SK-N-SH (cell line): ENCODE results near the gene ATP5PD. TPM values are rescaled to one million over a fixed set of nuclear protein-coding genes. Genes with fewer than 3 reads are reported as not detected.

Experiments
- CTCF ChIA-PET: fragments of 300-600, 350-600 bp; formaldehyde crosslinking; extraction: SDS; loops from one replicate; lab custom pipeline; 2021; lab: Yijun Ruan, JAX
- POLR2A ChIA-PET: fragments of 350-600 bp; sonication (Branson Sonifier 250); formaldehyde crosslinking; extraction: SDS; loops from one replicate; lab custom pipeline; 2020; ENCODE audit warnings: antibody characterized with exemption, inconsistent platforms; lab: Yijun Ruan, JAX
- DNase-seq: peaks from one replicate; pipeline ENCODE4 v3.0.0; 2012
- H2AFZ ChIP-seq: fragments of 200-600 bp; sonication (generic); 2 replicates; pipeline ENCODE4 v1.8.1; 2016; ENCODE audit warnings: antibody characterized with exemption, mild to moderate bottlenecking, low read depth
- H3F3A ChIP-seq: fragments of 200-600 bp; sonication (generic); replicated peaks from 2 replicates; pipeline ENCODE3; 2016; ENCODE audit warnings: antibody characterized with exemption, mild to moderate bottlenecking; ENCODE audit not compliant: insufficient read depth
- H3K27ac ChIP-seq, 2 experiments: fragments of 200-500 bp in 1 of 2; fragments of 200-600 bp in 1 of 2; sonication (Bioruptor generic) in 1 of 2; sonication (generic), shearing (Covaris generic) in 1 of 2; 2 replicates each; pipeline versions ENCODE4 v1.5.1 to v1.6.1; 2014 to 2016; ENCODE audit warnings: low read depth in 2 of 2, inconsistent platforms in 1 of 2, low read length in 1 of 2, mild to moderate bottlenecking in 1 of 2, mixed read lengths in 1 of 2
- H3K27me3 ChIP-seq: fragments of 200-600 bp; sonication (generic), shearing (Covaris generic); 2 replicates; pipeline ENCODE4 v1.6.1; 2016; ENCODE audit warnings: mixed run types; ENCODE audit not compliant: insufficient read depth
- H3K36me3 ChIP-seq, 2 experiments: fragments of 200-500 bp in 1 of 2; fragments of 200-600 bp in 1 of 2; sonication (Bioruptor generic) in 1 of 2; sonication (generic) in 1 of 2; replicated peaks in 1 of 2; 2 replicates each; pipeline versions ENCODE3 to v1.5.1; 2014 to 2016; ENCODE audit warnings: low read length in 1 of 2, mild to moderate bottlenecking in 1 of 2; ENCODE audit not compliant: insufficient read depth in 2 of 2, control insufficient read depth in 1 of 2
- H3K4me1 ChIP-seq, 2 experiments: fragments of 200-500 bp in 1 of 2; fragments of 200-600 bp in 1 of 2; sonication (Bioruptor generic) in 1 of 2; sonication (generic), shearing (Covaris generic) in 1 of 2; 2 replicates each; pipeline versions ENCODE4 v1.5.1 to v1.6.1; 2014 to 2016; ENCODE audit warnings: low read depth in 1 of 2, low read length in 1 of 2, mixed run types in 1 of 2; ENCODE audit not compliant: insufficient read depth in 2 of 2, control insufficient read depth in 1 of 2
- H3K4me2 ChIP-seq: fragments of 200-600 bp; sonication (generic), shearing (Covaris generic); 2 replicates; pipeline ENCODE4 v1.6.1; 2017; ENCODE audit warnings: mixed run types
- H3K4me3 ChIP-seq, 2 experiments: fragments of 200-500 bp in 1 of 2; fragments of 200-600 bp in 1 of 2; sonication (Bioruptor generic) in 1 of 2; sonication (generic), shearing (Covaris generic) in 1 of 2; 2 replicates each; pipeline versions ENCODE4 v1.5.1 to v1.8.1; 2014 to 2016; ENCODE audit warnings: low read depth in 2 of 2, inconsistent platforms in 1 of 2, low read length in 1 of 2, mild to moderate bottlenecking in 1 of 2, mixed read lengths in 1 of 2, moderate library complexity in 1 of 2
- H3K79me2 ChIP-seq: fragments of 200-600 bp; sonication (generic); 2 replicates; pipeline ENCODE4 v1.8.1; 2017; ENCODE audit warnings: mild to moderate bottlenecking; ENCODE audit not compliant: insufficient read depth
- H3K9ac ChIP-seq: fragments of 200-600 bp; sonication (generic); 2 replicates; pipeline ENCODE4 v1.6.1; 2017; ENCODE audit warnings: mixed run types
- H3K9me2 ChIP-seq: fragments of 200-600 bp; sonication (generic); 2 replicates; pipeline ENCODE4 v1.6.1; 2017; ENCODE audit warnings: mixed run types
- H3K9me3 ChIP-seq: fragments of 200-600 bp; sonication (generic); 2 replicates; pipeline ENCODE4 v1.6.1; 2017; ENCODE audit warnings: mixed run types, mild to moderate bottlenecking, moderate library complexity
- H4K20me1 ChIP-seq: fragments of 200-600 bp; sonication (generic); 2 replicates; pipeline ENCODE4 v1.6.1; 2017; ENCODE audit warnings: mild to moderate bottlenecking, mixed run types; ENCODE audit not compliant: insufficient read depth
- EZH2phosphoT487 ChIP-seq: fragments of 200-600 bp; sonication (generic); IDR thresholded peaks from 2 replicates; pipeline ENCODE4 v1.6.1; 2017; ENCODE audit warnings: low read depth, mixed run types, mild to moderate bottlenecking, antibody characterized with exemption, moderate library complexity, borderline replicate concordance
- FOSL2 ChIP-seq: IDR thresholded peaks from 2 replicates; pipeline ENCODE4 v1.4.0; 2012; ENCODE audit warnings: low read depth, mild to moderate bottlenecking, moderate library complexity, borderline replicate concordance
- FOXJ3 ChIP-seq: sonication (generic); formaldehyde crosslinking; IDR thresholded peaks from 2 replicates; pipeline ENCODE4 v1.5.1; 2020; ENCODE audit warnings: mild to moderate bottlenecking, missing genetic modification reagents
- FOXM1 ChIP-seq: IDR thresholded peaks from 2 replicates; pipeline ENCODE4 v1.4.0; 2012; ENCODE audit warnings: low read depth, mild to moderate bottlenecking
- GATA2 ChIP-seq: sonication (generic); formaldehyde crosslinking; IDR thresholded peaks from 2 replicates; pipeline ENCODE4 v1.5.0; 2020; ENCODE audit warnings: mild to moderate bottlenecking, missing genetic modification reagents
- JUND ChIP-seq: IDR thresholded peaks from 2 replicates; pipeline ENCODE4 v1.4.0; 2012
- MXI1 ChIP-seq: IDR thresholded peaks from 2 replicates; pipeline ENCODE4 v1.6.1; 2012; ENCODE audit warnings: mild to moderate bottlenecking, low read depth, low read length, improper control_type of control experiment
- NFIC ChIP-seq: IDR thresholded peaks from 2 replicates; pipeline ENCODE4 v1.4.0; 2012; ENCODE audit warnings: borderline replicate concordance
- POLR2AphosphoS5 ChIP-seq: IDR thresholded peaks from 2 replicates; pipeline ENCODE4 v1.6.1; 2012; ENCODE audit warnings: low read depth, low read length
- RAD21 ChIP-seq: IDR thresholded peaks from 2 replicates; pipeline ENCODE4 v1.6.1; 2012; ENCODE audit warnings: mild to moderate bottlenecking, low read length
- RCOR1 ChIP-seq: fragments of 150-350 bp; IDR thresholded peaks from 2 replicates; pipeline ENCODE4 v1.6.1; 2017; ENCODE audit warnings: antibody characterized with exemption, low read length
- RXRA ChIP-seq: IDR thresholded peaks from 2 replicates; pipeline ENCODE4 v1.4.0; 2012; ENCODE audit warnings: low read depth, mild to moderate bottlenecking, borderline replicate concordance
- SIN3A ChIP-seq: IDR thresholded peaks from 2 replicates; pipeline ENCODE4 v1.6.1; 2012; ENCODE audit warnings: low read depth, mild to moderate bottlenecking, low read length, moderate library complexity, borderline replicate concordance
- SMC3 ChIP-seq: IDR thresholded peaks from 2 replicates; pipeline ENCODE4 v1.6.1; 2012; ENCODE audit warnings: low read depth, low read length, improper control_type of control experiment
- TCF12 ChIP-seq: IDR thresholded peaks from 2 replicates; pipeline ENCODE4 v1.4.0; 2012
- TEAD4 ChIP-seq: IDR thresholded peaks from 2 replicates; pipeline ENCODE4 v1.4.0; 2012; ENCODE audit warnings: mild to moderate bottlenecking, borderline replicate concordance; ENCODE audit not compliant: insufficient read depth
- USF1 ChIP-seq: IDR thresholded peaks from 2 replicates; pipeline ENCODE4 v1.4.0; 2012; ENCODE audit warnings: low read depth, borderline replicate concordance
- YY1 ChIP-seq: IDR thresholded peaks from 2 replicates; pipeline ENCODE4 v1.4.0; 2012; ENCODE audit warnings: low read depth, mild to moderate bottlenecking
- ZBTB33 ChIP-seq: IDR thresholded peaks from 2 replicates; pipeline ENCODE4 v1.4.0; 2012; ENCODE audit warnings: low read depth, borderline replicate concordance
- WGBS: methylation state at CpG from one replicate; pipeline ENCODE4 v1.1.6; 2017; ENCODE audit warnings: low lambda C conversion rate; 5-methylcytosine and 5-hydroxymethylcytosine counted together
- polyA plus RNA-seq, 3 experiments: library from polyadenylated mRNA; depleted of rRNA; stranded (reverse); fragments of >200 nt; gene quantifications; 2 replicates each; pipeline ENCODE4 v1.2.3, GENCODE V29; 2012

ATP5PD gene
- polyA plus RNA-seq, 1 of the 3 experiments (the other 2 are of a cell fraction), result 354 TPM

- Histone ChIP-seq H3K4me2 (no peak overlapping the region), H3K27ac (no peak overlapping the region; a peak in 1 of 4 replicates), H3K36me3 (peaks cover 2 to 7% of the 10 kb centered on the region in 2 experiments), H3K9me3 (no peaks in the 10 kb centered on the region), H3K79me2 (peaks cover 87% of the 10 kb centered on the region), H2AFZ (no peak overlapping the region), H3K4me1 (peaks cover 6 to 31% of the 10 kb centered on the region in 2 experiments; a peak in 2 of 4 replicates), H4K20me1 (no peaks in the 10 kb centered on the region; the same call in 1 of the 2 replicates), H3K4me3 (no peak overlapping the region), H3K9me2 (no peaks in the 10 kb centered on the region), H3K27me3 (no peaks in the 10 kb centered on the region), H3K9ac (no peak overlapping the region), H3F3A (peaks cover 7% of the 10 kb centered on the region)
- DNase-seq, result no peak
- ChIA-PET CTCF (interaction anchor here (1.0 to 10.9 kb wide), 6 partner anchors 9 to 42 kb away, joined by 3 to 136 read pairs (median 16); partner anchors contain the start of gene MRPL58), POLR2A (interaction anchor here (6.9 kb wide), 1 partner anchor 19 kb away, joined by 197 read pairs; the partner anchor contains the start of gene MRPL58)
- TF ChIP-seq JUND (no peak), RAD21 (no peak), FOXJ3 (no peak), YY1 (no peak), EZH2phosphoT487 (no peak), RCOR1 (no peak), NFIC (no peak), MXI1 (no peak), TEAD4 (no peak), SMC3 (no peak), RXRA (no peak), FOXM1 (no peak), USF1 (no peak), SIN3A (no peak), FOSL2 (no peak), GATA2 (CRISPR knock-in tag) (no peak), POLR2AphosphoS5 (no peak), TCF12 (no peak)
- 88% methylated on average over 2 of the region's 2 CpGs for WGBS
These were observed 54.5 kb downstream of the ATP5PD start for GRCh38 chr17:74992223-74992622.

- Histone ChIP-seq H3F3A (peaks cover 17% of the 10 kb centered on the region), H3K4me3 (no peak overlapping the region; a peak in 1 of 4 replicates), H3K4me1 (peaks cover 6 to 35% of the 10 kb centered on the region in 2 experiments; a peak in 2 of 4 replicates), H4K20me1 (no peaks in the 10 kb centered on the region; the same call in 1 of the 2 replicates), H3K9me2 (no peaks in the 10 kb centered on the region), H3K27ac (peak overlapping the region in 1 of 2 experiments; percentile 92; a peak in 2 of 4 replicates), H3K27me3 (no peaks in the 10 kb centered on the region), H3K36me3 (peaks cover 2% of the 10 kb centered on the region in 2 experiments), H3K79me2 (peaks cover 74% of the 10 kb centered on the region), H3K9me3 (no peaks in the 10 kb centered on the region), H3K9ac (no peak overlapping the region), H3K4me2 (no peak overlapping the region), H2AFZ (no peak overlapping the region)
- 95% methylated on average over 10 of the region's 10 CpGs for WGBS
- CTCF ChIA-PET, result interaction anchor here (0.6 to 10.9 kb wide), 12 partner anchors 11 to 422 kb away, joined by 3 to 136 read pairs (median 5); partner anchors contain the start of genes HID1, MRPL58, OTOP2 and USH1G
- TF ChIP-seq JUND (no peak), ZBTB33 (no peak), SIN3A (no peak), USF1 (no peak), POLR2AphosphoS5 (no peak)
- no peak for DNase-seq
- POLR2A ChIA-PET, result interaction anchor here (0.9 to 6.9 kb wide), 8 partner anchors 8 to 118 kb away, joined by 3 to 197 read pairs (median 6); partner anchors contain the start of genes FDXR, HID1 and MRPL58
These were observed 56.1 kb downstream of the ATP5PD start for GRCh38 chr17:74990581-74991105.
